Subcutaneous adipose tissue (tissue), 4 donors: ENCODE data around the gene ACO1. TPM values are rescaled to one million over a fixed set of nuclear protein-coding genes. Genes with fewer than 3 reads are reported as not detected.

ENCODE experiments used
- CTCF ChIP-seq: fragments of 450-650 bp; IDR thresholded peaks from one replicate; pipeline ENCODE4 v1.5.1; 2016; ENCODE audit warnings: low read depth, mild to moderate bottlenecking, control low read depth, antibody characterized with exemption, moderate library complexity
- total RNA-seq, 4 donors: library from RNA; depleted of rRNA; stranded (reverse); fragments of >200 nt; gene quantifications; one replicate each; pipeline ENCODE4 v1.1.0, GENCODE V29; 2016

The ACO1 gene
- total RNA-seq, 4 donors from 2014 or later: 108 to 271 (median 183) TPM

GRCh38 chr9:32371279-32371678 is 13.2 kb upstream of the ACO1 start:
- no peak for TF ChIP-seq CTCF

- no peak for TF ChIP-seq CTCF
Measured at GRCh38 chr9:32371679-32372078, 12.8 kb upstream of the ACO1 start.

- no peak for TF ChIP-seq CTCF
Measured at GRCh38 chr9:32376285-32376684, 8.2 kb upstream of the ACO1 start.

GRCh38 chr9:32378496-32378895 is 5.9 kb upstream of the ACO1 start:
- no peak for TF ChIP-seq CTCF

- no peak for TF ChIP-seq CTCF
Measured at GRCh38 chr9:32378993-32379729, 5.3 kb upstream of the ACO1 start.

- TF ChIP-seq CTCF: no peak
Measured at GRCh38 chr9:32380944-32381343, 3.5 kb upstream of the ACO1 start.

GRCh38 chr9:32382565-32383320 is 1.7 kb upstream of the ACO1 start:
- no peak for TF ChIP-seq CTCF
